Karpas-422 (cell line): ENCODE results near the gene ARV1. TPM values are rescaled to one million over a fixed set of nuclear protein-coding genes. Genes with fewer than 3 reads are reported as not detected.

ENCODE experiments used
- DNase-seq: peaks from one replicate; pipeline ENCODE4 v3.0.0-alpha.2; 2015
- H2AFZ ChIP-seq: fragments of 200-600 bp; sonication (generic); 2 replicates; pipeline ENCODE4 v1.6.1; 2014; ENCODE audit warnings: antibody characterized with exemption, low read length, mixed read lengths
- H3K27ac ChIP-seq: fragments of 200-600 bp; sonication (generic); 2 replicates; pipeline ENCODE4 v1.5.1; 2014; ENCODE audit warnings: mild to moderate bottlenecking, low read length, moderate library complexity
- H3K27me3 ChIP-seq: fragments of 200-600 bp; sonication (generic); 2 replicates; pipeline ENCODE4 v1.6.1; 2014; ENCODE audit warnings: low read length, mixed read lengths
- H3K36me3 ChIP-seq: fragments of 200-600 bp; sonication (generic); 2 replicates; pipeline ENCODE4 v1.6.1; 2014; ENCODE audit warnings: low read length, mixed read lengths; ENCODE audit not compliant: insufficient read depth
- H3K4me1 ChIP-seq: fragments of 200-600 bp; sonication (generic); 2 replicates; pipeline ENCODE4 v1.6.1; 2014; ENCODE audit warnings: mild to moderate bottlenecking, low read length, mixed read lengths
- H3K4me2 ChIP-seq: fragments of 200-600 bp; sonication (generic); 2 replicates; pipeline ENCODE4 v1.6.1; 2014; ENCODE audit warnings: low read length, low read depth, mild to moderate bottlenecking; ENCODE audit not compliant: poor library complexity, severe bottlenecking
- H3K4me3 ChIP-seq: fragments of 200-600 bp; sonication (generic); 2 replicates; pipeline ENCODE4 v1.5.1; 2014; ENCODE audit warnings: mild to moderate bottlenecking, antibody characterized with exemption, low read length, mixed read lengths
- H3K79me2 ChIP-seq: fragments of 200-600 bp; sonication (generic); 2 replicates; pipeline ENCODE4 v1.6.1; 2014; ENCODE audit warnings: mild to moderate bottlenecking, low read length, mixed read lengths
- H3K9ac ChIP-seq: fragments of 200-600 bp; sonication (generic); 2 replicates; pipeline ENCODE4 v1.6.0; 2014; ENCODE audit warnings: low read length
- H3K9me2 ChIP-seq: fragments of 200-600 bp; sonication (generic), shearing (Covaris generic); replicated peaks from 2 replicates; pipeline ENCODE4 v1.6.0; 2014; ENCODE audit warnings: mild to moderate bottlenecking, low read length, moderate library complexity; ENCODE audit not compliant: insufficient read depth
- H3K9me3 ChIP-seq: fragments of 300-700, 200-600 bp; sonication (generic); 2 replicates; pipeline ENCODE4 v1.6.1; 2014; ENCODE audit warnings: low read length, mixed read lengths
- H4K20me1 ChIP-seq: fragments of 200-600 bp; sonication (generic); 2 replicates; pipeline ENCODE4 v1.6.1; 2014; ENCODE audit warnings: mild to moderate bottlenecking, antibody characterized with exemption, low read length, low read depth; ENCODE audit not compliant: insufficient read depth
- total RNA-seq: library from RNA; depleted of rRNA; stranded (reverse); fragments of >200 nt; shearing (Covaris generic); gene quantifications from 2 replicates; pipeline ENCODE4 v1.2.3, GENCODE V29; 2014; ENCODE audit warnings: low replicate concordance

Gene ARV1
- total RNA-seq, 1 experiment from 2014 or later: 35.1 TPM

DNA sequence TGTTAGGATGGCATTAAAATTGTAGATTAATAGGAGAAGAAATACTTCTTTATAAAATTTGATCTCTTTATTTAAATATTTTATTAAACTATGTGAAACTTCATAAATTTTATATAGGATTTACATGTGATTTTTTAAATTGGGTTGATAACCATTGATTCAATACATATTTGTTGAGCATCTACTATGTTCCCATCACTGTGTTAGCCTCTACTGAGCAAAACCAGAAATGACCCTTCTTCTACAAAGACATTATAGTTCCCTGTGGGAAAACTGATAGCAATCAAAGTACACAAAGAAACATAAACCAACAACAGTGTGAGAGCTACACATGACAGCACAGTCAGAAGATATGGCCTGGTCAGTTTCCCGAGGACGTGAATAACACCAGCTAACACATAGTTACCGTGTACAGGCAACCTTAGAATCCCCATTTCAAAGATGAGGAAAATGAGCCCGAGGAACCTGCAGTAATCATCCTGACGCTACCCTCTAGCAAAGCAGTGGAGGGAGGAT is 12.5 kb upstream of the ARV1 start:
- Histone ChIP-seq H3K4me2 (no peak overlapping the region), H3K9me3 (no peaks in the 10 kb centered on the region), H3K79me2 (peaks cover 21% of the 10 kb centered on the region), H3K27ac (no peak overlapping the region), H3K4me3 (no peak overlapping the region), H4K20me1 (0 out of 2 replicates have a peak, but pooled peaks cover 5% of the 10 kb centered on the region), H3K36me3 (no peaks in the 10 kb centered on the region), H3K9ac (no peak overlapping the region), H3K4me1 (peaks cover 5% of the 10 kb centered on the region), H3K27me3 (no peaks in the 10 kb centered on the region), H3K9me2 (no peaks in the 10 kb centered on the region), H2AFZ (no peak overlapping the region)
- no peak for DNase-seq

DNA sequence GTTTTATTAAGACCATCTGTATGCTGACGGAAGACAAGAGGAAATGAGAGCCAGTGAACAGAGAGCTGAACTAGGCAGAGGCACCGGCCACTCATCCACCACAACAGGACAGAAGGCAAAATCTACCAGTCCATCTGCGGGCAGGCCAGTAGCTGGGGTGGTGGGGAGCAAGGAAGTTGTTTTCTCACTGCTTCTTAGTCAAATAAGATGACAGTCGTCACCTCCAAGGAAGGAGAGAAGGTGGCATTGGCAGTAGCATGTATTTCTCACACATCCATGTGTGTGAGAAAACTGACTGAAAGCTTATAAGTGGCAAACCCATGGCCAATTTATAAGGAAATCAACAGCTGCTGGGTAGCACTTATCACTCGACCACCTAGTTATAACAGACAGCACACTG is 8.5 kb upstream of the ARV1 start:
- H3K4me2 ChIP-seq: no peak overlapping the region
- H3K79me2 ChIP-seq: peaks cover 19% of the 10 kb centered on the region
- 0 out of 2 replicates have a peak, but pooled peaks cover 5% of the 10 kb centered on the region for H4K20me1 ChIP-seq
- no peaks in the 10 kb centered on the region for H3K9me2 ChIP-seq
- no peak overlapping the region for H3K27ac ChIP-seq
- H3K9me3 ChIP-seq: no peaks in the 10 kb centered on the region
- H3K4me3 ChIP-seq: no peak overlapping the region
- no peak overlapping the region for H3K9ac ChIP-seq
- H3K27me3 ChIP-seq: no peaks in the 10 kb centered on the region
- no peak for DNase-seq
- H3K36me3 ChIP-seq: no peaks in the 10 kb centered on the region
- H2AFZ ChIP-seq: no peak overlapping the region
- H3K4me1 ChIP-seq: peaks cover 12% of the 10 kb centered on the region

DNA sequence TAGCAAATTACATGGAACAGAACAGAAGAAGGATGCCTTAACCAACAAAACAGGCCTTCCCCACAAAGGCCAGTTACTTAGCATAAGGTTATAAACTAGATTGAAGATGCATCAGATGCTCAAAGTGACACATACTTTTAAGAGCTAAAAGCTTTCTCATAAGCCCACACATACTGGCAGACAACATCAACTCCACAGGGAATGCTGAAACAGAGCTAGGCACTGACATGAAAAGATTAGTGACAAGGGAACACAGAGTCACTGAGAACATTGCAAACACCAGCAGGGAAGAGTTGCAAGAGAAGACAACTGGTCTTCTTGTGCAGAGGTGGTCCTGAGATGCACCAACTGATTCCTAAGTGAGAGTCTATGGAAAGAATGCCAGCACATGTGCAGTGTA is 7.1 kb upstream of the ARV1 start:
- no peak overlapping the region for H3K4me2 ChIP-seq
- H4K20me1 ChIP-seq: 0 out of 2 replicates have a peak, but pooled peaks cover 5% of the 10 kb centered on the region
- no peak overlapping the region for H3K9ac ChIP-seq
- peaks cover 27% of the 10 kb centered on the region for H3K79me2 ChIP-seq
- H2AFZ ChIP-seq: no peak overlapping the region
- no peak for DNase-seq
- no peak overlapping the region for H3K4me3 ChIP-seq
- no peaks in the 10 kb centered on the region for H3K27me3 ChIP-seq
- H3K9me2 ChIP-seq: no peaks in the 10 kb centered on the region
- no peaks in the 10 kb centered on the region for H3K9me3 ChIP-seq
- H3K27ac ChIP-seq: no peak overlapping the region
- H3K36me3 ChIP-seq: peaks cover 8% of the 10 kb centered on the region
- peaks cover 16% of the 10 kb centered on the region for H3K4me1 ChIP-seq

DNA sequence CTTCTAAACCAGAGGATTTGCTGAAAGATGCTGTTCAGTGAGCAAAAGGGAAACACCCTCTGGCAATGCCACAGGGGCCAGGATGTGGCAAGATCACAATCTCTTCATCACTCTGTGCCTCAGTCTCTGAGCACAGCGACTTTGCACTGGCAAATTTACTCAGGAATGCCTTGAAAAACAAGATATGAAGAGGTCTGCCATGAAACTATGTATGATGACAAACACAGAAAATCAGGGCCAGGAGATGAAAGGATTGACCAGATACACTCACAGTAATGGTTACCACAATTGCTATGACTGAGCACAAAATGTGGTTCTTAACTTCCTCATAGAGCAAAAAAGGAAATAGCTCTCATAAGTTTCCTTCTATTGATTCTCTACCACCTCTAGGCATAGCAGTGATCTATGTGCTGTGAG is 6.0 kb upstream of the ARV1 start:
- Histone ChIP-seq H3K4me1 (peaks cover 24% of the 10 kb centered on the region), H3K4me3 (no peak overlapping the region), H3K79me2 (peaks cover 37% of the 10 kb centered on the region), H3K4me2 (no peak overlapping the region), H3K36me3 (peaks cover 9% of the 10 kb centered on the region), H3K9me2 (no peaks in the 10 kb centered on the region), H3K27ac (peak overlapping the region; percentile 39; the same call in 1 of the 2 replicates), H3K9me3 (no peaks in the 10 kb centered on the region), H3K27me3 (no peaks in the 10 kb centered on the region), H4K20me1 (peaks cover 5% of the 10 kb centered on the region; the same call in 1 of the 2 replicates), H2AFZ (no peak overlapping the region), H3K9ac (no peak overlapping the region)
- DNase-seq: peak; percentile 58

DNA sequence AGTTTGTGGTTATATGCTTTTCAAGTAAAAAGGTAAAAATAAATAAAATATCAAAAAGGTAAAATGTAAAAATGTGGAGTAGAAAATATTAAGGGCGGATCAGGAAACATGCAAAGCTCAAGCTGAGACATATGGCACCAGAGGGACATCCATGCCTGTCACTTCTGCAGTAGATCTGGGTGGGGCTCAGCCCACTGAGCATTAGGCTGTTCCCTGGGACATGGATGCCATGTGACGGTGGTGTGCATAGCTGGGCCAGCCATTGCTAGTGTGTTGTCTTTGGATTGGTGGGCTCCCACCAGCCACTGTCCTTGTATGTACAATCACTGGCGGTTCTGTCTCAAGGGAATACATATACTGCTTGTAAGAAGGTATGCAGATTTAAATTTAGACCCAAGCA is 3.3 kb upstream of the ARV1 start:
- Histone ChIP-seq H4K20me1 (no peaks in the 10 kb centered on the region; the same call in 1 of the 2 replicates), H3K9me3 (no peaks in the 10 kb centered on the region), H3K27me3 (no peaks in the 10 kb centered on the region), H3K79me2 (peaks cover 57% of the 10 kb centered on the region), H3K9ac (no peak overlapping the region), H3K4me1 (peaks cover 33% of the 10 kb centered on the region), H2AFZ (no peak overlapping the region), H3K4me3 (no peak overlapping the region), H3K27ac (no peak overlapping the region), H3K4me2 (no peak overlapping the region), H3K36me3 (peaks cover 10% of the 10 kb centered on the region), H3K9me2 (no peaks in the 10 kb centered on the region)
- DNase-seq: no peak

DNA sequence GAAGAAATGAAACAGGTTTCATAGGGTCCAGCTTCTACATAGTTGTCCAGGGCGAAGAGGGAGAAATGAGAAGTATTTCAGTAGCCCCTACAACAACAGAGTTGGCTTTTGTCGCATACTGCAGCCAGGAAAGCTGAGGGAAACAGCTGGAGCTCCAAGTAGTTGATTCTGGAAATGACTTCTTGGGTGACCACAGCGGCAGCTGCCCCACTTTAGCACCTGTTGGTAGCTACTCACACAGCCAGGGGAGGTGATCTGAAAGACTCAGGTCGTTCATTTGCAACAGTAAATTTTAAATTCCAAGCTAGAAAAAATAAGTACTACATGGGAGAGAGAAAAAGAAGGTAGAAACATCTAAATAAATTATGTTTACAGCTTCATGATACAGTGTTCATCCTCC is 2.5 kb upstream of the ARV1 start:
- peak overlapping the region; percentile 89; the same call in 1 of the 2 replicates for H3K9ac ChIP-seq
- H3K9me3 ChIP-seq: no peaks in the 10 kb centered on the region
- H3K4me1 ChIP-seq: peaks cover 41% of the 10 kb centered on the region
- no peak for DNase-seq
- peaks cover 64% of the 10 kb centered on the region for H3K79me2 ChIP-seq
- H3K36me3 ChIP-seq: peaks cover 17% of the 10 kb centered on the region
- H3K27me3 ChIP-seq: no peaks in the 10 kb centered on the region
- no peak overlapping the region for H3K27ac ChIP-seq
- H3K9me2 ChIP-seq: no peaks in the 10 kb centered on the region
- H2AFZ ChIP-seq: no peak overlapping the region
- peak overlapping the region; percentile 93; the same call in 1 of the 2 replicates for H3K4me3 ChIP-seq
- no peaks in the 10 kb centered on the region; the same call in 1 of the 2 replicates for H4K20me1 ChIP-seq
- peak overlapping the region; percentile 94 for H3K4me2 ChIP-seq

DNA sequence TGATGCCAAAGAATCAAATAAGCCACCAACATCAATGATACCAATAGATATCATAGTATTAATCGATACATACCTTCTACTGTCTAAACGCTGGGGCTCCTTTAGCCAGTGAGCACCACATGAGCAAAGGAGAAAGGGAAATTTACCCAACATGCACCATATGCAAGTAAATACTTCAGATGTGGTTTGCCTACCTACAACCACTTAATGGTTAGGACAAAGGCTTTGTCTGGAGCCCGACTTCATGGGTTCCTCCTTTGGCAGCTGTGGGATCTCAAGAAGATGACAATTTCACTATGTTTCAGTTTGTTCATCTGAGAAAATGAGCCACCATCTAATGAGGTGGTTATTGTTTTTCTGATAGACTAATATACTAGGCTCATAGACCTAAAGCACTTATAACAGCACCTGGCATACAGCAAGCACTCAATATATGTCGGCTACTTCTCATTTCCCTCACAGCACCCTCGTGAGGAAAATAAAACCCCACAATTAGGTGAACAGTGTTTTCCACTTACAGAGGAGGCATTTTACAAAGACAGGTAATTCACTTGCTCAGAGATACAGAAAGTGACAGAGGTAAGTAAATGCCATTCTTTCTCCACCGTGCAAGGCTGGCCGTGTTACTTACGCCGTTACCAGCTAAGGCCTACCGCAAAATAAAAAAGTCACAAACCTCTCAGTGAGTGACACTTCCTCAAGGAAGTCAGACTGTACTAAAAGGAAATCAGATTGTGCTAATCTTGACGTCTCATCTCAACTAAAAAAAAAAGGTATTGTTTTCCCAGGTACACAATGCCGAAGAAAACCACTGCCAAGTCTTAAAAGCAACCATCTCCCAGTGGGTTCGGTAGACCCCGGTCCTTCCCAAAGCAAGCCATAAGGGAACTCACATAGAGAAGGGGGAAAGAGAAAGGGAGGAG is 1.8 kb upstream of the ARV1 start:
- no peaks in the 10 kb centered on the region for H3K27me3 ChIP-seq
- H3K4me2 ChIP-seq: peak overlapping the region; percentile 94
- peak overlapping the region; percentile 56 for H3K27ac ChIP-seq
- H3K9ac ChIP-seq: peak overlapping the region; percentile 89
- H3K9me3 ChIP-seq: no peaks in the 10 kb centered on the region
- peaks cover 65% of the 10 kb centered on the region for H3K79me2 ChIP-seq
- H3K36me3 ChIP-seq: peaks cover 22% of the 10 kb centered on the region
- no peaks in the 10 kb centered on the region; the same call in 1 of the 2 replicates for H4K20me1 ChIP-seq
- H2AFZ ChIP-seq: 0 out of 2 replicates have a peak overlapping the region, but pooled peaks have one; percentile 0
- peak overlapping the region; percentile 93 for H3K4me3 ChIP-seq
- DNase-seq: peak; percentile 74
- H3K4me1 ChIP-seq: peaks cover 41% of the 10 kb centered on the region
- no peaks in the 10 kb centered on the region for H3K9me2 ChIP-seq
